Dermis blood vessel endothelial cell (primary cell): Measurements from ENCODE around the gene LRP5. TPM values are rescaled to one million over a fixed set of nuclear protein-coding genes. Genes with fewer than 3 reads are reported as not detected.
"Not testable (repeated sequence)": the region's sequence is repeated elsewhere in the genome, so short reads cannot be mapped to it uniquely, and the experiment has no call there.

Experiments used
- DNase-seq: peaks from one replicate; pipeline ENCODE4 v3.0.0; 2010
- total RNA-seq: library from RNA; depleted of rRNA; stranded (reverse); fragments of >200 nt; gene quantifications from 2 replicates; pipeline ENCODE4 v1.2.3, GENCODE V29; 2014

The LRP5 gene
- total RNA-seq, 1 donor from 2014 or later = 87.3 TPM

DNA sequence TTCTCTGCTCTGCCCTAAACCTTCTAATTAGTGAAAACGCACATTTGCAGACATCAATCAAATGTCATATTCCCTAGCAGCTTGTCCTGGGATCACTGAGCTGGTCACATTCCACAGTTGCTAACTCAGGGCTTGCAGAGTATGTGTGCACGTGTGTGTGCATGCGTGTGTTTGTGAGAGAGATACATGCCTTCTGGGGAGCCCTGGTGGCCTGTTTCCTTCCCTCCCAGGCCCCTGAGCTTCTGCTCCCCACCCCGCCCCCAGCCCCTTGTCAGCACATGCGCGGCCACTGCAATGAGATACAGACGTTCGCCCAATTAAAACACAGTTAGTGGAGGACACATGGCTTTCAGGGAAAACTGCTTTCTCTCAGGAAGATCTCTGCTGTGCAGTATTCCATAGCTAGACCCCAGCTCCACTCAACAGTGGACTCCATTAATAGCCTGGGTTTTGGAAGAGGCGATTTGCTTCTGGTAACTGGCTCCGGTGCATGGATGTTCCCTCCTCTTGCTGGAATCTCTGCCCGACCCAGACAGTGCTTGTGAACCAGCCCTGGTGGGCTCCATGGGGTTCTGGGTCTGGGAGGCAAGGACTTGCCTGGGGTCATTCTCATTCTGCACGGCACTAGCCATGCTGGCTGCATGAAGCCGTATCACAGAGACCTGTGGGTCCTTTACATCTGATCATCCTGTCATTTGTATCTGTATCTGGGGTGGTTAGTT is 17.7 kb downstream of the LRP5 start:
- DNase-seq = peak; percentile 34

DNA sequence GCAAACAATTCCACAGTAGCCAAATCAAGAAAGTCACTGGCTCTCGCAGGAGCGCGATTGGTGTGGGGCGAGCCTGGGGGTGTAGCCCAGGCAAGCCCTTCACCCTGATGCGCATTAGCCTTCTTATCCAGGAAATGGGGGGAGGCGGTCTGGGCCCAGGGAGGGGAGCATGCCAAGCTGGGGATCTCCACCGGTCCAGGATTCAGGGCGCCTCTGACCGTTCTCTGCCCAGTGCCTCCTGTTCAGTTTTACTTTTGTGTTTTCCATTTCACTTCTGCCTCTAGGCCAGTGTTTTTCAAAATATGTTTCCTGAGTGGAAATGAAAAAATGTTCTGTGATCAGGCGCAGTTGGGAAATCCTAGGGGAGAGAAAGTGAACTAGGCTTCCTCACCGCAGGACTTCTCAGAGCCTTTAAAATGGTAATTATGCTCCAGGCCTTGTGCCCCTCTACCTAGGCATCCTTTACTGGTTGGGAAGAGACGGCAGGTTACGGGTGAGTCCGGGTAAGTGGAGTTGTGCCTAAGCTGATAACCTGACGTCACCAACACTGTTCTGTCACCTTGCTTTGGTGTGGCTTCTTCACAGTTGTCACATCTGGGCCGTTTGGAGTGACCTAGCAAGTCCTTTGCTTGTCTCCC is 18.4 kb downstream of the LRP5 start:
- peak; percentile 58 for DNase-seq

DNA sequence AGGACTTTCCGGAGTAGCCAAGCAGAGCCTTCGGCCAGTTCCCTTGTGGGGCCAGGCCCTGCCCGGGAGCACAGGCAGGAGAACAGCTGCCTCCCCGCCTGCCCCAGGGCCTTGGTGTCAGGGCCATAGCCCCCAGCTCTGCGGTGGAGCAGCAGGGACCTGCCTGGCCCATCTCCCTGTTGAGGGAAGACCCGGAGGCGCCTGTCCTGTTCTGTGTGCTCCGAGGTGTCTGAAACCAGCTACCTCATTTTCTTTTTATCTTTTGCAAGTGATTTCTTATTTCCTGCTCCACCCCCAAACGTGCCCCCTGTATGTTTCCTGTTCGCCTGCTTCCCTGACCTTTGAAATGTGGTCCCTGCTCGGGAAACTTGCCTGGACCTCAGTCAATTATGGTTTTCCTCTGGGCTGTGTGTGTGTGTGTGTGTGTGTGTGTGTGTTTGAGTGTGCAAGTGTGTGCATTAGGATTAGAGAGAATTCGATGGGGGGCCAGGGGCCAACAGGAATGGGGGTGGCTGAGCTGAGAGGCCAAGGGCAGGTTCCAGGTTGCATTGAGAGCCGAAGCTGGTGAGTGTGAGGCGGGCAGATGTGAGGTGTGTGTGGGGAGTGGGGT is 19.1 kb downstream of the LRP5 start:
- peak; percentile 90 for DNase-seq

DNA sequence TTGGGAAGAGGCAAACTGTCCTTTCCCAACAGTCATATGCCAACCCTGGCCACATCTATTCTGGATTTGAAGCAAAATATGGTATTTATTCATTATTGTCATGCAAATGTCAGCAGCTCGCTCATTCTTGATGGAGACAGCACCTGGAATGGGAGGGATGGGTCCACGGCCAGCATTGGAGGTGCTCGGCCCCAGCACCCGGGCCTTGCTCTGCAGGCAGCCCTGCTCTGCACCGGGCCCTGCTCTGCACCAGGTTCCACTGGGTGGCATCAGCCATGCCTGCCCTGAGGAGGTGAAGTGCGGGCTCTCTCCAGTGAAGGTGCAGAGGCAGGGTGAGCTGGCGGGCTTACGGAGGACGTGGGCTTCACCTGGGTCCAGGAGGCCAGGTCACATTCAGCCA is 19.8 kb downstream of the LRP5 start:
- no peak for DNase-seq

DNA sequence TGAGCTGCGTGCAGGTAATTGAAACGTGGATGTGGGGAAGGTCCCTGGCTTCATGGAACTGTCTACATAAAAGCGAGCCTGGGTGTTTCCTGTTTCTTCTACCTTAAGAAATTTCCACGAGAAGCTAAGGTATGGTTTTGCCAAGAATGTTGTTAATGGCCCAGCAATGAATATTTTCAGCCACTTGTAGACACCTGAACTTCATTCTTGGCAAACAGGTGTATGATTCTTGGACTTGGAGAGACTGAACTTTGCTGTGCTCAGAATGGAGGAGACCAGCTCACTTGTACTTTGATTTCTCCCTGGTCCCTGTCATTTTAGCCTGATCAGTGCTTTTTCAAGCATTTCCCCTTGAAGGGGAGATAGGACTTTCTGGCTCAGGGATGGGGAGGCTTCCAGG is 20.8 kb downstream of the LRP5 start:
- no peak for DNase-seq

DNA sequence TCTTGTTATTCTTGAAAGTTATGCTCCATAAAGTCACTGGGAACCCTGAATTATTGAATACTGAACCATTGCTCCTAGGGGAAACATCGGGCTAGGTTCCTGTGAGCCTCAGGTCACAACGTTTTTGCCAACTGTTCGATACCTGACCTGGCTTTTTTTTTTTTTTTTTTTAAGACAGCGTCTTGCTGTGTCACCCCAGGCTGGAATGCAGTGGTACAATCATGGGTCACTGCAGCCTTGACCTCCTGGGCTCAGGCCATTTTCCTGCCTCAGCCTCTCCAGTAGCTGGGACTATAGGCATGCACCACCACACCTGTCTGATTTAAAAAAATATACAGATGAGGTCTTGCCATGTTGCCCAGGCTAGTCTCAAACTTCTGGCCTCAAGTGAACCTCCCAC is 22.5 kb downstream of the LRP5 start:
- no peak for DNase-seq

DNA sequence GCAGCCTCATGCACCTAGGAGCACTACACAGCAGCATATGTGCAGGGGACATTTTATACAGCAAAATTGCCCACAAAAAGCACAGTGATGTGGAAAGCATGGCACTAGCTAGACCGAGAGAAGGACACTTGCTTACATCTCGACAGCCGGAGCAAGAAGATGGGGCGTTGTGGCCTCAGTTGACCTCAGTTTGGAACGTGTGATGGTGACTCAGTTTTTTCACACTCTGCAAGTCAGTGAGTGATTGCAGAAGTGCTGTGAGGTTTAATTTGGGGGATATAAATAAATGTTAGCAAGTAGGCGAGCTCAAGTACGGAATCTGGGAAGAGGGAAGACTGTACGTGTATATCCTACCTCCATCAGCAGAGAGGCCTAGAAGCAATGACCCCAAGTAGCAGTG is 23.3 kb downstream of the LRP5 start:
- no peak for DNase-seq

DNA sequence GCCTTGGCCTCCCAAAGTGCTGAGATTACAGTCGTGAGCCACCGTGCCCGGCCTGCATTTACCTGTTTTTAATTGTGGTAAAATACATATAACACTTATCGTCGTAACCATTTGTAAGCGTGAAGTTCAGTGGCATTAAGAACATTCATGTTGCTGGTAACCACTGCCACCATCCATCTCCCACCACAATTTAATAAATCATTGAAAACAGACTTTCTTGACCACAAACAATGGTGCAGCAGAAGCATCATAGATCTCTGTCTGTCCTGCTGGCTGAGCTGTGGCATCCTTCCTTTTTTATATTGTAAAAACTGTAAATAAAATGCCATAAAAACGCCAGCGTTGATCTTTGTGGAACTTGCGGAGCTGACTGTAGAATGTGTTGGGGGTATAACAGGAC is 24.3 kb downstream of the LRP5 start:
- no peak for DNase-seq

DNA sequence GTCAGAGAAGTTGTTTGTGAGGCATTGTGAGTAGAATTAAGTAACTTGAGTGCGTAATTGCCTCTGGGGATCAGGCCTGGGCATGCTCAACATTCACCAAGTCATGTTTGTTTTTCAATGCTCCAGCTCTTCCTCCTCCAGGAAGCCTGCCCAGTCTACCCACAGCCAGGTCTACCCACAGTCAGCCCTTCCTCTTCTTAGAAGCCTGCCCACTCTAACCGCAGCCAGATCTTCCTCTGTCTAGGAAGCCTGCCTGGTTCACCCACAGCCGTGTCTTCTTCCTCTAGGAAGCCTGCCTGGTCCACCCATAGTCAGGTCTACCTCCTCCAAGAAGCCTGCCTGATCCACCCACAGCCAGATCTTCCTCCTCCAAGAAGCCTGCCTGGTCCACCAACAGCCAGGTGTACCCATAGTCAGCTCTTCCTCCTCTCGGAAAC is 25.0 kb downstream of the LRP5 start:
- DNase-seq = no peak

DNA sequence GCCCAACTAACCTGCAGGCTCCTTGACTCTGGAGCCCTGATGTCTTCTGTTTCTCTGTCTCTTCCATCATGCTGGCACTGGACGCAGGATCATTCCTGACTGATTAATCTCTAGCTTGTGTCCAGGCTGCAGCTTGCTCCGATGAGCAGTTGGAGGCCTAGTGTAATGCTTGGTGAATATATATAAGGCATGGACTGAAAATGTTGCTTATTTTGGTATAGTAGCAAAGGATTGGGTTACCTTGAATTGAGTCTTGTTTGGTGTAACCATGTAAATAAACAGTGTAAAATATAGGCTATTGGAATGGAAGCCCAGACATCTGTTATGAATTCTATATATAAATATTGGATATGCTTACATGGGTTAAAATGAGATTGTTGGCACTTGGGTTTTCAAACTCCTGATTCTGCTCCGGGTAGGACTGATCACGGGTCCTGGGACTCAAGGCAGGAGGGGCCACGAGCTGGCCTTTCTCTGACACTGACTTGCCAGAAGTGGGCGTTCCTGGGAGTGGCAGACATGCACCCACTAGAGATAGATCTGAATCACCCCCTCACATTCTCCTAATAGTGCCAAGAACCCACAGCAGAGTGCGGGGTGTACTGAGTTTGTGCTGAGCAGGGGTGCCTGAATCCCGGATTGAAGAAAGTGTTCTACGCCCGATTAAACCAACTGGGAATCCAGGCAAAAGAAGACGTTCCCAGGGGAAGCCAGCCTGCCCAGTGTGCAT is 25.8 kb downstream of the LRP5 start:
- DNase-seq = no peak

DNA sequence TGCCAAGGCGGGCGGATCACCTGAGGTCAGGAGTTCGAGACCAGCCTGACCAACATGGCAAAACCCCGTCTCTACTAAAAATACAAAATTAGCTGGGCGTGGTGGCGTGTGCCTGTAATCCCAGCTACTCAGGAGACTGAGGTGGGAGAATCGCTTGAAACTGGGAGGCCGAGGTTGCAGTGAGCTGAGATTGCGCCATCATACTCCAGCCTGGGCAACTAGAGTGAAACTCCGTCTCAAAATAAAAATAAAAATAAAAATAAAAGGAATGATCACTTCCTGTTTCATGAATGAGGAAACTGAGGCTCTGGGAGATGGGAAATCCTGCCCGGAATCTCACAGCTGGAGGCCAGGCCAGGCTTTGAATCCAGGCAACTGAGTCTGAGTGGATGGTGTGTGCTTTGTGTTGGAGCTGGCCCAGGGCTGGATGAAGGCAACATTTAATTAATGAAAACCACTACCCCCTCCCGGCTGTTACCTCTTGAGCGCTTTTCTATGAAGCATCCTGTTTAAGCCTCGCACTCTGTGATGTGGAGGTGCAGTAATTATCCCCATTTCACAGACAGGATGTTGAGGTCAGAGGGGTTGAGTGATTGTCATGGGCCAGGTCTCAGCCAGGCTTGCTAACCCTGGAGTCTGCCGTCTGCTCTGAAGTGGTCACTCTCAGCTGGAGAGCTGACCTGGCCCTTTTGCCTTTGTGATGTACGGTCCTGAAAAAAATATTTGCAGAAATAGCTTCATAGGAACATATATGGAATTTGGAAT is 27.8 kb downstream of the LRP5 start:
- DNase-seq = peak; percentile 46

DNA sequence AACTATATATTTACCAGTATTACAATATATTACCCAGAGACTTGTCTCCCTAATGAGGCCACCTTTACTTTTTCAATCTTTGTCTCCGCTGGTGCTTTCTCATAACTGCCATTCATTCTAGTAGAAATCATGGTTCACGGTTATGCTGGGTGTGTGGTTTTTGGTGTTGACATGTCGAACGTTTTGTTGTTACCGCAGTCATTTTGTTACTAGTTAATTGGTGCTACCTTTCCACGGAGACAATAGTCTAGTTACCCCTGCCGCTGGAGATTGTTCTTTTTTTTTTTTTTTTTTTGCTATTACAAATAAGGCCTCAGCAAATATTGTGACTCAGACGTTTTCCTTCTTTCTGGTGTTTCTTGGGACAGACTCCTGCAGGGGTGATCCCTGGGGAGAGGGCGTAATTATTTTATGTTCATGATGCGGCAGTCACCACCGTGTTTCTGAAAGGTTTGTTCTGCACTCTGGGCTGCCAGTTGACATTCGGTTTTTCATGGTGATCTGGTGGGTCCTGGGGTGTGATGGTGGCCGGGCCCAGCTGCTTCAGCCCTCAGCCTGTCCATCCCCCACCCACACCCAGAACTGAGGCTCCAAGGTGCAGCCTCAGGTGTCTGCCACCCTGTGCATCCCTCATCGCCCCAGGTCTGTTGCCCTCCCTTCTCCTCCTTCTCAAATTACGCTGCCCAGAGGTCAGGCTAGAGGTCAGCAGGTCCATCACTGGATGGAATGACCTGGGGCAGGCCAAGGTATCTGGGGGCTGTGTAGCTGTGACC is 28.6 kb downstream of the LRP5 start:
- DNase-seq = peak; percentile 45

DNA sequence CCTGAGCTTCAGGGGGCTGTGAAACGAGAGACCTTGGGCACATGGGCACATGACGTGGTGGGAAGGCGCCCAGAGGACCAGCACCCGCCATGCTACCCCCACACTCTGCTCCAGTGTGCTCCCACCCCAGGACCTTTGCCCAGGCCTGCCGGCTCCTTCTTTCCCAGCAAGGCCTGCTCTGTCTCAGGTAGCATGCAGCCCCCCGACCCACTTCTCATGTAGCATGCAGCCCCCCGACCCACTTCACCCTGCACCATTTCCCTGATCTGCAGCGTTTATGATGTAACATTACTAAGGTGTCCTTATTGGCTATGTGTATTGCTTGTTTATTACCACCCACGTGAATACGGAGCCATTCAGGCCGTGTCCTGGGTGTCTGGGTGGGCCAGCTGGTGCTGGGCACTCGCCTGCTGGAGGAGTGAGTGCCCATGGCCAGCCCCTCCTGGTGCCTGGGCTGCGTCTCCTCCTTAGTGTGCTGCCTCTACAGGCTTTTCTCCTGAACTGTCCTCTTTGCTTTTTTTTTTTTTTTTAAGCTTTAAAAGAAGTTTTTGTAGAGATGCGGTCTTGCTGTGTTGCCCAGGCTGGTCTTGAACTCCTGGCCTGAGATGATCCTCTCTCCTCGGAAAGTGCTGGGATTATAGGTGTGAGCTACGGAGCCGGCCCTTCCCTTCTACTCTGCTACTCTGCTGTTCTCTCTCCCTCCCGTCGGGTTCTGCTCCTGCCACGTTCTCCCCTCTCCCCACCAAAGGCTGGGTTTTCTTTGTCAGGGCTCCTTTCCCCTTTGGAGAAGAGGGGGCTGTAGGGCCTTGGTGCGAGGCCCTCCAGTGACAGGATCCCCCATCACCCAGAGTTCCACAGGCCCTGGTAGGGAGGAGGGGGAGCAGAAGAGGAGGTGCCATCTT is 29.4 kb downstream of the LRP5 start:
- no peak for DNase-seq

DNA sequence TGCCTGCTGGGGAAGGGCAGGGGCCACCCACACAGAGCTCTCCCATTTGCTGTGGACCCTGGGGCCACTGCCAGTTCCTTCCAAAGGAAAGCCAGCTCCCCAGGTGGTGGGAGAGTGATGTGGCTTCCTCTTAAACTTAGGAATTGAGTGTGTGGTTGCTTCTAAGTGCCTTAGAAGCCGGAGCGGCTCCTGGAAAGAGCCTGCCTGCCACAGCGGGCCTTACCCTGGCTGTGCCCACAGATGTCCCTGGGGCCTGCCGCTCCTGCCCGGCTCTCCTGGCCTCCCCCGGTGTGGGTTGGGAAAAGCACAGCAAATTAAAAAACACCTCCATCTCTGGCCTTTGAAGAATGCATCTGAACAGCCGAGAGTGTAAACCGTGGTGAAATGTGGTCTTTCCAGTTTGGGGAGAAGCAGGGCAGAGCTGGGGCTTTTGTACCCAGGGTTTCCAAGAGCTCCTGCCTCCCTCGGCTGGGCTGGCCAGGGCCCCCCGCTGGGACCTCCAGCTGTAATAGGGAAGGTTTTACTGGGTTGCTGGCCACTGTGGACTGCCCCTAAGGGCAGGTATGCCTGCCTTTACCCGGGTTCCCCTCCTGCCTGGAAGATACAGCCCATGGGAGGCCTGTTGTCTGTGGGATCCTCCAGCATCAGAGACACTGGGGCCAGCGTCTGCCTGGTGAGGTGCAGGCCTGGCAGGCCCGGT is 30.2 kb downstream of the LRP5 start:
- DNase-seq = no peak

DNA sequence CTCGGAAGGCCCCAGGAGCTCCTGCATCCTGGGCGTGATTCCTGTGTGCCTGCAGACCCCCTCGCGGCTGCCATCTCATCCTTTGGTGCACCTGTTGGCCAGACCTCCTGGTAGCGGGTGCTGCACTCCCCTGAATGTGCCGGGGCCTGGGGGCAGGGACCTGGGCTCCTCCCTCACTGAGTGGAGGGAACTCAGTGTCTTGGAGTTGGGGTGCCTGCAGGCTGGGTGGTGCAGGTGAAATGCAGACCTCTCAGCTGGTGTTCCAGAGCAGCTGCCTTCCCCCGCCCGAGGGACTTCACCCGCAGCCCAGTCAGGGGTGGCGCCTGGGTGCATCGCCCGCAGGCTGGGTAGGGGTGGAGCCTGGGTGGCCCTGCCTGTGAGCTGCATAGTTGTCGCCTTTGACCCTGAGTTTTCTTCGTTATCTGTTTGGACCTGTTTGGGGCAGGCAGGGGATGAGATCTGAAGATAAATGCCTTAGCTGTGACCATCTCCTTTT is 31.4 kb downstream of the LRP5 start:
- no peak for DNase-seq

DNA sequence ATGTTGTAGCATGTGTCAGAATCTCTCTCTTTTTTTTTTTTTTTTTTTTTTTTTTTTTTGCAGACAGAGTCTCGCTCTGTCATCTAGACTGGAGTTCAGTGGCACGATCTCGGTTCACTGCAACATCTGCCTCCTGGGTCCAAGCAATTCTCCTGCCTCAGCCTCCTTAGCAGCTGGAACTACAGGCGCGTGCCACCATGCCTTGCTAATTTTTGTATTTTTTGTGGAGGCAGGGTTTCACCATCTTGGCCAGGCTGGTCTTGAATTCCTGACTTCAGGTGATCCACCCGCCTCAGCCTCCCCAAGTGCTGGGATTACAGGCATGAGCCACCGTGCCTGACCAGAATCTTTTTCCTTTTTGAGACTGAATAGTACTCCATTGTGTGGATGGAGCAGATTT is 32.4 kb downstream of the LRP5 start:
- DNase-seq = not testable (repeated sequence)

DNA sequence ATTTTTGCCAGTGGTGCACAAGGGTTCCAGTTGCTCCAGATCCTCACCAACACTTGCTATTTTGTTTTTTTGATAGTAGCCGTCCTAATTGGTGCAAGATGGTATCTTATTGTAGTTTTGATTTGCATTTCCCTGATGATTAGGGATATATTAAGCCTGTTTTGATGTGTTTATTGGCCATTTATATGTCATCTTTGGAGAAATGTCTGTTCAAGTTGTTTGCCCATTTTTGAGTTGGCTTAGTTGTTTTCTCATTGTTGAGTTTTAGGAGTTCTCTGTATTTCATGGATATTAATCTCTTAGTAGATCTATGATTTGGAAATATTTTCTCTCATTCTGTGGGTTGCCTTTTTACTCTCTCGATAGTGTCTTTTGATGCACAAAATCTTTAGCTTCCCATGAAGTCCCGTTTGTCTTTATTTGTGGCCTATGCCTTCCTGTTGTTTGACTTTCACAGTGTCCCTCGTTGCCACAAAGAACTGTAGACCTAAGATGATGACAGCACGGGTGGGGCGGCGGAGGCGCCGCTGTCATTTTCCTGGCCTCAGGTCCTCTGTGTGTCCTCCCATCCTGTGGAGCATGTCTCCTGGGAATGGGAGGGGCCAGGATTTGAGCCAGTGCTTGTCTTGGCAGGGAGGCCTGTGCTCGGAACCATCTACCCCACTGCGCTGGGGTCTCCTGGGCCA is 33.5 kb downstream of the LRP5 start:
- DNase-seq = no peak

DNA sequence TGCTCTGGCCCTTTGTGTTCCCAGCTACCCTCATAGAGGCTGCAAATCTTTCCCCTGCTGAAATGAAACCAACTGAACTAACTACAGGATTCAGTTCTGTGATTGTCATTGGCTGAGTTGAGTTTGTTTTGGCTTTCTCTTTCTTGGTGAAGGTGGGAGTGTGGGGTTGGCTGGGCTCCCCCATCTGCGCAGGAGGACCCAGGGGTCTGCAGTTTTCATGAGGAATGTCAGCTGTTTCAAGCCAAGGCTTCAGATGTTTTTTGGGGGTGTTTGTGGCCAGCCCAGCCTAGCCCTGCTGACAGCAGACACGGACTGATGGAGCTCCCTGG is 34.0 kb downstream of the LRP5 start:
- no peak for DNase-seq

DNA sequence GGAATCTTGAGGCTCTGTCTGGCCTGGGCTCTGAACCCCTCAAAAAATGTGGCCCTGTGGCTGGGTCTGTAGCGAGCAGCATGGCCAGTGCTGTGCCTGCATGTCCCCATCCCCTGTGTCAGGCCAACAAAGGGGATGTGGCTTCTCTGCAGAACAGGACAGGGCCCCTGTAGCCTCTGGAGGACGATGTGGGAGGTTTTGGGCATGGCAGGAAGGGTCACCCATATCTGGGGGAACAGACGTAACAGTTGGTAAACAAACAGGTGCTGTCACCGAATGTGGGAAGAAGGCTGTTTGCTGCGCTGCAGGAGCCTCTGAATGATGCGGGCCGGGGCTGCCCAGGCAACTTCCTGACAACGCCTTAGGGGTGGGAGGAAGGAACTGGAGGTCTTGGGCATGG is 35.0 kb downstream of the LRP5 start:
- no peak for DNase-seq
